Mucosa of stomach (tissue), 1 donor: ENCODE results near the gene MAP3K20.
"Not testable (repeated sequence)": the region's sequence is repeated elsewhere in the genome, so short reads cannot be mapped to it uniquely, and the experiment has no call there.

Experiments
- H3K27me3 ChIP-seq: one replicate; pipeline ENCODE4 v1.7.0; 2013; ENCODE audit warnings: mild to moderate bottlenecking, low read length; ENCODE audit not compliant: control insufficient read depth, insufficient read depth
- H3K36me3 ChIP-seq: one replicate; pipeline ENCODE4 v1.7.0; 2013; ENCODE audit warnings: low read length; ENCODE audit not compliant: control insufficient read depth, insufficient read depth
- H3K4me1 ChIP-seq: one replicate; pipeline ENCODE4 v1.7.0; 2013; ENCODE audit warnings: mild to moderate bottlenecking, low read length; ENCODE audit not compliant: control insufficient read depth, insufficient read depth
- H3K4me3 ChIP-seq: one replicate; pipeline ENCODE4 v1.7.0; 2013; ENCODE audit warnings: low read length
- H3K9ac ChIP-seq: one replicate; pipeline ENCODE4 v1.7.0; 2013; ENCODE audit warnings: mild to moderate bottlenecking, low read length, moderate library complexity
- H3K9me3 ChIP-seq: one replicate; pipeline ENCODE4 v1.7.0; 2013; ENCODE audit warnings: mild to moderate bottlenecking, low read length, moderate library complexity; ENCODE audit not compliant: control insufficient read depth
- donor health status: Pancreatic carcinoma.

MAP3K20 gene

DNA sequence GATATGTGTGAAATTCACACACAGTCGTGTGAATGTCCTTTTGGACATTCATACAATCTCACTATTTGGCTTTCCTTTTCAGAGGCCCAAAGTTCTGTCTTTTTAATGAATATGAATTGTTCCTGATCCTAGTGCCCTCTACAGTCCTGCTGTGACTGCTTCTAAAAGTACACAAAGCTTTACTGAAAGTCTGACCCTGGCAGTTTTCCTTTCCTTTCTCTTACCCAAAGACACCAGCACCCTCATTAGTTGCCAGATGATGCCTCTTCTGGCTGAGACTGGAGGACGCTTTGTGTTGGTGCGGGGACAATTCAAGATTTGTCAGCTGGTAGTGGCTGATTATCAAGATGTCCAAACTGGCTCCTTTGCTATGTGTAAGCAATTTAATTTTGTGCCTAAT lies 197.2 kb downstream of the MAP3K20 start:
- Histone ChIP-seq H3K36me3 (no peaks in the 10 kb centered on the region), H3K9ac (no peak overlapping the region), H3K9me3 (no peaks in the 10 kb centered on the region), H3K27me3 (no peaks in the 10 kb centered on the region), H3K4me1 (peaks cover 10% of the 10 kb centered on the region), H3K4me3 (no peak overlapping the region)

DNA sequence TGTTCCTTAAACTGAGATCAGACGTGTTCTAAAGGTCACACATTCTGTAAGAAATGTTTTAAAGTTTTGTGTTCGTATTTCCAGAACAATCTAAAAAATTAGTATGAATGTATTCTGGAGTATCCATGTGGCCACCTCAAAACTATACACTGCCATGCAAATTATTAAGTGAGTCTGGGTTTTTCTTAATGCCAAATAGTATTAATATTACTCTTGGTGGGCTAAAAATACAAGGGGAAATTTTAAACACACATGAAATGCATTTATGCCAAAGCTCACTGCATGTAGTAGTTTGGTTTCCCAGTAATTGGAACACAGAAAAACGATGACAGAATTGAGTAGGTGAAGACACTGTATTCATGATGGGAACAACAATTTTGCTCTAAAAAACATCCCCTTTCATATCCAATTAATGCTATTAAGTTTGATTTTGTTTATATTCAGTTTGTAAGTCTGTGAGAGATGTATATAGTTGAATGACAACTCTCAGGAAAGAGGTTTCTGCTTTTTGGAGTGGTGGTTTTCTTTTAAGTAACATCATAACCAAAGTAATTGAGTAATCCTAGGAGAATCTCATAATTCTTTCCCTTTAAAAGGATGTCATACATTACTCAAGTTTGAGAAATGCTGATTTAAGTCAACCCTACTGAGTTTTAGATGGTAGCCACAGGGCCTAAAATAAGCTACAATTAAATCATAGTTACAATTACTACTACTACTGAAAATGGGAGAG lies 203.3 kb downstream of the MAP3K20 start:
- Histone ChIP-seq H3K27me3 (no peaks in the 10 kb centered on the region), H3K9ac (no peak overlapping the region), H3K36me3 (no peaks in the 10 kb centered on the region), H3K9me3 (no peaks in the 10 kb centered on the region), H3K4me1 (no peaks in the 10 kb centered on the region), H3K4me3 (no peak overlapping the region)

DNA sequence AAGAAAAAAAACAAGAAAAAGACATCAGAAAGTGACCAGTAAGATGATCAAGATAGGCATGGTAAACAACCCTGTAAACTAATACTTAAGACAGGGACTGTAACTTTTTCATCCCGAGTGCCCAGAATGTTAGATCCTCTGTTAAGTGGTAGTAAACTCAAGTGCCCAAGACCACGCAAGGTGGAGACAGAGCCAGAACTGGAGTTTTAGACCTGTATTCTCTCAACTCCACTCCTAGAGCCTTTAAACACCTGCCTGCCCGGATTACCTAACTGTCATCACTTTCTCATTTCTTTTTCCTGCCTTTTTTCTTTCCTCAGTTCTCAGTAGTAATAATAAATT lies 203.9 kb downstream of the MAP3K20 start:
- Histone ChIP-seq H3K4me3 (no peak overlapping the region), H3K9ac (no peak overlapping the region), H3K4me1 (no peaks in the 10 kb centered on the region), H3K27me3 (no peaks in the 10 kb centered on the region), H3K9me3 (no peaks in the 10 kb centered on the region), H3K36me3 (no peaks in the 10 kb centered on the region)

DNA sequence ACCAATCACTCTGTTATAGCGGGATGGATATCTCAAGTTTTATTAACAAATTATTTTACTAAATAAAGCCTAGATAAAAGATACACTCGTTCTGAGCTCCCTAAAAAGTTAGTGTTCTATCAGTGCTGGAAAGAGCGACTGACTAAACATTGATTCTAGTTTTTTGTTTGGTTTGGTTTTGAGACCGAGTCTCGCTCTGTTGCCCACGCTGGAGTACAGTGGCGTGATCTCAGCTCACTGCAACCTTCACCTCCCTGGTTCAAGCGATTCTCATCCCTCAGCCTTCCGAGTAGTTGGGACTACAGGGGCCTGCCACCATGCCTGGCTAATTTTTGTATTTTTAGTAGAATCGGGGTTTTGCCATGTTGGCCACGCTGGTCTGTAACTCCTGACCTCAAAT lies 205.2 kb downstream of the MAP3K20 start:
- no peaks in the 10 kb centered on the region for H3K27me3 ChIP-seq
- H3K9ac ChIP-seq, result no peak overlapping the region
- H3K4me1 ChIP-seq, result no peaks in the 10 kb centered on the region
- H3K36me3 ChIP-seq, result no peaks in the 10 kb centered on the region
- no peaks in the 10 kb centered on the region for H3K9me3 ChIP-seq
- no peak overlapping the region for H3K4me3 ChIP-seq

DNA sequence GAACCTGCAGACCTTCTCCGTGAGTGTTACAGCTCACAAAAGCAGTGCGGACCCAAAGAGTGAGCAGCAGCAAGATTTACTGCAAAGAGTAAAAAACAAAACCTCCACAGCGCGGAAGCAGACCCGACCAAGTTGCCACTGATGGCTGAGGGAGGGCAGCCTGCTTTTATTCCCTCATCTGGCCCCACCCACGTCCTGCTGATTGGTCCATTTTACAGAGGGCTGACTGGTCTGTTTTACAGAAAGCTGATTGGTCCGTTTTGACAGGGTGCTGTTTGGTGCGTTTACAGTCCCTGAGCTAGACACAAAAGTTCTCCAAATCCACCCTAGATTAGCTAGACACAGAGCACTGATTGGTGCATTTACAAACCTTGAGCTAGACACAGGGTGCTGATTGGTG lies 206.3 kb downstream of the MAP3K20 start:
- H3K27me3 ChIP-seq, H3K4me3 ChIP-seq, H3K36me3 ChIP-seq, H3K9me3 ChIP-seq, H3K9ac ChIP-seq, H3K4me1 ChIP-seq: not testable (repeated sequence)

DNA sequence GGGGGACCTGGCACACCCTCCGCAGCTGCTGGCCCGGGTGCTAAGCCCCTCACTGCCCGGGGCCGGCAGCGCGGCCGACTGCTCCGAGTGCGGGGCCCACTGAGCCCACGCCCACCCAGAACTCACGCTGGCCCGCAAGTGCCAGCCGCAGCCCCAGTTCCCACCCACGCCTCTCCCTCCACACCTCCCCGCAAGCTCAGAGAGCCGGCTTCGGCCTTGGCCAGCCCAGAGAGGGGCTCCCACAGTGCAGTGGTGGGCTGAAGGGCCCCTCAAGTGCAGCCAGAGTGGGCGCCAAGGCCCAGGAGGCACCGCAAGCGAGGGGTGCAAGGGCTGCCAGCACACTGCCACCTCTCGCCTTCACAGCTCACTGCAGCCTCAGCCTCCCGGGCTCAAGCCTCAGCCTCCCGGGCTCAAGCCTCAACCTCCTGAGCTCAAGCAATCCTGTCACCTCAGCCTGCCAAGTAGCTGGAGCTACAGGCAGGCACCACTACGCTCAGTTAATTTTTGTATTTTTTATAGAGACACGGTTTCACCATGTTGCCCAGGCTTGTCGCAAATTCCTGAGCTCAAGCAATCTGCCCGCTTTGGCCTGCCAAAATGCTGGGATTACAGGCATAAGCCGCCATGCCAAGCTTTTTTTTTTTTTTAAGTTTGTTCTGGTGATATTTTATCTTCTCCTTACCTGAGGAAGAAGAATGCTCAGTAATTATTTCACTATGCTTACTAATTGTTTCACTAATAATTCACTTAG lies 207.3 kb downstream of the MAP3K20 start:
- Histone ChIP-seq H3K27me3 (no peaks in the 10 kb centered on the region), H3K9ac (no peak overlapping the region), H3K4me3 (no peak overlapping the region)

DNA sequence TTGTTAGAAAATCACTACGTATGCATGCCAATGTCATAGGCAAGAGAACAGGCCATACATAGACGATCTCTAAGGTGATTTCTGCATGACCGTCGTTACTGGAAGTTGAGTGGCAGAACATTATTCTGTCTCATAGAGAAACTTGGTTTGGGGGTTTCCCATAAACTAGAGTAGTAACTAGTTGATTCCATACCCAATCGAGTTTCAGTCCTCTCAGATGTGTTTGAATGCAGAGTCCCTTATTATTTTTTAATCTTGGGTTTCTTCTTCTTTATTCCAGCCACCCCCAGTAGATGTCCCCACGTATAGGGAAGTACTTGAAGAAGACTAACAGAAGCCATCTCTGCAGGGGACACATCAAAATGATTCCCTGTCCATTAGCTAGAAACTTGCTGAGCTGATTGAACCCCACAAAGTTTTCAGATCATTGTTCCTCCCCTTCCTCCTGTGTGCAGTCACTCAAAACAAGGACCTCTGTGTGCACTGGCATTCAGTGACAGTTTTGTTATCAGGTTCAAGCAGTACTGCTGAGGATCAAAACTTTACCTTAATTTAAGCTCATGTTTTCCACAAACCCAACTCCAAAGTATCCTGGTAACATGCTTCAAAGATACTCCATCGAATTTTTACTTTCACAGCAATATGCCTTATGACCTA lies 210.6 kb downstream of the MAP3K20 start:
- H3K27me3 ChIP-seq, result no peaks in the 10 kb centered on the region
- no peak overlapping the region for H3K9ac ChIP-seq
- no peaks in the 10 kb centered on the region for H3K9me3 ChIP-seq
- no peaks in the 10 kb centered on the region for H3K36me3 ChIP-seq
- no peaks in the 10 kb centered on the region for H3K4me1 ChIP-seq
- no peak overlapping the region for H3K4me3 ChIP-seq

More for the DNA sequence above, 207.3 kb downstream of the MAP3K20 start:
- H3K36me3 ChIP-seq, result no peaks in the 10 kb centered on the region
- no peaks in the 10 kb centered on the region for H3K4me1 ChIP-seq
- H3K9me3 ChIP-seq, result no peaks in the 10 kb centered on the region

DNA sequence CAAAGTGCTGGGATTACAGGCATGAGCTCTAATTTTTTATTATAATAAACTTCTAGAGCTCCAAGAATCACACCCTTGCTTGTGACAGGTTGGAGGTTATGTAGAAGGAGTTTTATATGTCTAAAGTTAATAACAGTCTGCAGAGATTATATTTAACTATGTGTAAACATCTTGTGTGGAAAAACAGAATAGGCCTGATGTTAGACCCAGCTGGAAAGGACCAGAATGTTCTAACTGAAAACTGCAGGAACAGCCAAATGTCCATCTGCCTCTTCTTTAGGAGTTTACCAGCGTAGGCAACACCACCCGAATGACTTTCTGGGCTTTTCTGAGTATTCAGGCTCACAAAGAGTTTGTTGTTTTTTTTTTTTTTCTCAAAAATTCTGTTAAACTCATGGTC lies 211.9 kb downstream of the MAP3K20 start:
- Histone ChIP-seq H3K36me3 (no peaks in the 10 kb centered on the region), H3K9ac (no peak overlapping the region), H3K4me1 (no peaks in the 10 kb centered on the region), H3K9me3 (no peaks in the 10 kb centered on the region), H3K4me3 (no peak overlapping the region), H3K27me3 (no peaks in the 10 kb centered on the region)

DNA sequence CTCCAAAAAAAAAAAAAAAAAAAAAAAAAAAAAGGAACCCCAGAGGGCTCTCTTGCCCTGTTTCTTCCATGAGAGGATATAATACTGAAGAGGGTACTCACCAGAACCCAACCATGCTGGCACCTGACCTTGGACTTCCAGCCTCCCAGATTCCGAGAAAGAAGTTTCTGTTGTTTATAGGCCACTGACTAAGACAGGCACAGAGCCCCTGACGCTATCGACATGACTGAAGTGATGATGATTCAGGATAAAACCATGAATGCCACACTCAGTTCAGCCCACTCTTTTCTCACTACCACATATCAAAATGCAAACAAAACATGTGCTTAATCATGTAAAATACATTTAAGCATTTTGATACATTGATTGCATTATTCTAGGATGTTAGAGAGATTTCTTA lies 212.9 kb downstream of the MAP3K20 start:
- no peaks in the 10 kb centered on the region for H3K4me1 ChIP-seq

DNA sequence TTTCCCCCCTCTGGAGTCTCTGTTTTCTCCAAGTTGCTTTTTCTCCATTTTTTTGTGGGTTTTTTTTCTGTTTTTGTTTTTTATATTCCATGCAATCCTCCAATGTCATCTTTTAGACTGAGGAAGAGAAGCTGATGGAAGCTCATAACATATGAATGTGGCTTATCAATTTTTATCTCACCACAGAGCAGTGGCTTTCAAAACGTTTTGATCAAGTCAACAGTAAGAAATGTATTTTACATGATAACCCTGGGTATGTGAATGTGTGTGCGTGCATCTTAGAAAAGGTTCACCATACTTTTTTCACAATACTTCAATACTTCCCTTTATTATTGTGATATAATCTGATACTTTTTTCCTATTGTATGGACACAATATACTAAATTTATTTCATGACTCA lies 214.4 kb downstream of the MAP3K20 start:
- no peaks in the 10 kb centered on the region for H3K9me3 ChIP-seq
- H3K27me3 ChIP-seq, result no peaks in the 10 kb centered on the region
- H3K9ac ChIP-seq, result no peak overlapping the region
- no peaks in the 10 kb centered on the region for H3K4me1 ChIP-seq
- H3K4me3 ChIP-seq, result no peak overlapping the region
- no peaks in the 10 kb centered on the region for H3K36me3 ChIP-seq

More for the DNA sequence above, 212.9 kb downstream of the MAP3K20 start:
- H3K27me3 ChIP-seq, result no peaks in the 10 kb centered on the region
- no peak overlapping the region for H3K4me3 ChIP-seq
- no peak overlapping the region for H3K9ac ChIP-seq
- no peaks in the 10 kb centered on the region for H3K9me3 ChIP-seq
- no peaks in the 10 kb centered on the region for H3K36me3 ChIP-seq

DNA sequence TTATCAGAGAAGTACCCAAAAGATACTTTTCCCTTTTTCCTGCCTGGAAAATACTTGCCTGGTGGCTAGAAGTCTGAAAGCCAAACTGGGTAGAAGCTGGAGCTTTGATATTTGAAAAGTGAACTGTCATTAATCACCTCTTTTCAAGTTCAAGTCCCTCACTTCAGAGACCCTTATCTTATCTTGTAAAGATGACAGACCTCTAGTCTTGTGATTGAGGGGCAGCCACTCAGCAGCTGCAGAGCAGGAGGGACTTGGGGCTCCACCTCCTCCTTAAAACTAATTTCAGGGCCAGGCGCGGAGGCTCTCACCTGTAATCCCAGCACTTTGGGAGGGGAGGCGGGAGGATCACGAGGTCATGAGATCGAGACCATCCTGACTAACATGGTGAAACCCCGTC lies 214.9 kb downstream of the MAP3K20 start:
- no peaks in the 10 kb centered on the region for H3K4me1 ChIP-seq
- no peak overlapping the region for H3K9ac ChIP-seq
- H3K27me3 ChIP-seq, result no peaks in the 10 kb centered on the region
- H3K36me3 ChIP-seq, result no peaks in the 10 kb centered on the region
- no peak overlapping the region for H3K4me3 ChIP-seq
- no peaks in the 10 kb centered on the region for H3K9me3 ChIP-seq

DNA sequence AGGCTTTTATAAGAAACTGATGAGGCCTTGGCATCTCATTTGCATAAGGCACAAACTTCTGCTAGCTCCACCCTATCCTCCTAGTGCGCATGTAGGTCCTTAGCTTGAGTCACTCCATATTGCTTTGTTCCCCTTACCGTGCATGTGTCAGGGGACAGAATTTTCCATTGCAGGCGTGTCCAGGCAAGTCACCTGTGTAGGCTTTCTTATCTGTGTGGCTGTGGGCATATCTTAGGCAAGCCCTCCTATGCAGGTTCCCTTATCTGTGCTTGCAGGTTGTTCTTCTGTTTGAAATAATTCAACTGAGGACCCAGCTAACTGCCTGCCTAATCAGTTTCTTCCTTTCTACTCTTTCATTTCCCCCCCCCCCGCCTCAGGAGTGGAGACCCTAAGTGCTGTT lies 215.8 kb downstream of the MAP3K20 start:
- Histone ChIP-seq H3K36me3 (no peaks in the 10 kb centered on the region), H3K27me3 (no peaks in the 10 kb centered on the region), H3K9me3 (no peaks in the 10 kb centered on the region)

More for the DNA sequence above, 215.8 kb downstream of the MAP3K20 start:
- no peak overlapping the region for H3K9ac ChIP-seq
- H3K4me3 ChIP-seq, result no peak overlapping the region
- no peaks in the 10 kb centered on the region for H3K4me1 ChIP-seq
